HG03520 (cell line): ENCODE results near the gene UBE2C.

ENCODE experiments used
- ATAC-seq: cut with Tn5 transposase; IDR thresholded peaks from one replicate; pipeline ENCODE4 v1.9.1; 2021; ENCODE audit warnings: mild to moderate bottlenecking, moderate library complexity; ENCODE audit not compliant: unreplicated experiment

Gene UBE2C

DNA sequence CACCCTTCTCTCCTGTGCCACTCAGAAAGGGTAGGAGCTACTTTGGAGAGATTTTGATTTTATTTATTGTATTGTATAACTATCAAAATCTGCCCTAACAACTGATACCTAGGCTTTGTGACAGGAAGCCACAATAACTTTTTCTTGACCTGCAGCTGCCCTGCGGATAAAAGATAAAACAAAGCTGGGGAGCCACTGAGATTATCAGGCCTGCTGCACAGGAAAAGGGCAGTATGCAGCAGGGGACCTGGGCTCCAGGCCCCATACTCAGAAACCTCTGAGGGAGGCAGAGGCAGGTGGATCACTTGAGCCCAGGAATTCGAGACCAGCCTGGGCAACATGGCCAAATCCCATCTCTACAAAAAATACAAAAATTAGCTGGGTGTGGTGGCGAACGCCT, 20.2 kb downstream of the UBE2C start:
- no peak for ATAC-seq

DNA sequence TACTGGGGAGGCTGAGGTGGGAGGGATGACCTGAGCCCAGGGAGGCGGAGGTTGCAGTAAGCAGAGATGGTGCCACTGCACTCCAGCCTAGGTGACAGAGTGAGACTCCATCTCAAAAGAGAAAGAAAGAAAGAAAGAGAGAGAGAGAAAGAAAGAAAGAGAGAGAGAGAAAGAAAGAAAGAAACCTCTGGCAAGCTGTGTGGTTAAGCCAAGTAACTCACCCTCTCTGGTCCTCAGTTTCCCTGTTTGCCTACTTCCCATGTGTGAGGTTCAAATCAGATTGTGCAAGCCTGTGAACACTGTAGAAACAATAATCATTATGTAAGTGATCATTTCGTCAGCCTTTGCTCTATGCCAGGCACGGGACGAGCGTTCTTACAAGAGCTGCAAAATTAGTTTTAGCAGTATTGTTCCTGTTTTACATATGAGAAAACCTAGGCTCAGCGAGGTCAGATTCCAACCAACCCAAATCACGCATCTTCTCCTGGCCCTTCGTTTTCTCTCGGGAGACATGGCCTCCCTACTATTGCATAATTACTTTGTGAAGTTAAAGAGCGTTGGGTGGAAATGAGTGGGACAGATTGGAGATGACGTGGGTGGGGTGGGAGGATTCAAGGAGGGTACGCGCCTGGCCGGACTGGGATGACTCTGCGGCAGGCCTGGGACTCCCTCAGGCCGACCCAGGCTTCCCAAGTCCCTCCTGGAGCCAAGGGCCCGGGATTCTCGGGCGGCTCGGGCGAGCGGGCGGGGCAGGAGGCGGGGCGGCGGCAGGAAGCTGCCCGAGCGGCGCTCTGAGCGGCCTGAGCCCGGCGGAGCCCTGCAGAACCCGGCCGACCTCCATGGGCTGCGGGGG, 20.8 kb downstream of the UBE2C start, which contains the start of gene SNX21:
SNX21 (plus strand) TSS at position 770 of the 853 bp plus-strand sequence. CDS start 121 bp downstream, outside the sequence.
- ATAC-seq = no peak

GRCh38 chr20:45833883-45834796, 21.7 kb downstream of the UBE2C start:
- no peak for ATAC-seq

- ATAC-seq = no peak
Observed at GRCh38 chr20:45834797-45835161, 22.3 kb downstream of the UBE2C start.

- ATAC-seq = no peak
Observed at GRCh38 chr20:45835329-45835765, 22.9 kb downstream of the UBE2C start.

DNA sequence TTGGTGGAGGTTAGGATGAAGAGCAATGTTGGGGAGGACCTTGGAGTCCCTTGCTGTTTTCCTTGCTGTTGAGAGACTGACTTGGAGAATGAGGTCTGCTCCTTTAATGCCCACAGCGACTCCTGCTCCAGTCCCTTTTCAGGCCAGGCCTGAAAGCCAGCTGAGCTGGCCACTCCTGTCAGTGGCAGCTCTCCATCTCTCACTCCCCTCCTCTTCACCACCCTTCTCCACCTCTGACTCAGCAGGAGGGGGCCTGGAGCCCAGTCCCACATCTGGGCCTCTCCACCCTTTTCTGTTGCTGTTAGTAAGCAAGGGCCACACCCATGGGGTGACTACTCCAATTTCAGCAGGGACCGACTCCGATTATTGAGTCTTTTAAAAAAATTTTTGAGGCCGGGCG, 23.4 kb downstream of the UBE2C start:
- no peak for ATAC-seq

GRCh38 chr20:45836841-45837240, 24.4 kb downstream of the UBE2C start:
- ATAC-seq = no peak

DNA sequence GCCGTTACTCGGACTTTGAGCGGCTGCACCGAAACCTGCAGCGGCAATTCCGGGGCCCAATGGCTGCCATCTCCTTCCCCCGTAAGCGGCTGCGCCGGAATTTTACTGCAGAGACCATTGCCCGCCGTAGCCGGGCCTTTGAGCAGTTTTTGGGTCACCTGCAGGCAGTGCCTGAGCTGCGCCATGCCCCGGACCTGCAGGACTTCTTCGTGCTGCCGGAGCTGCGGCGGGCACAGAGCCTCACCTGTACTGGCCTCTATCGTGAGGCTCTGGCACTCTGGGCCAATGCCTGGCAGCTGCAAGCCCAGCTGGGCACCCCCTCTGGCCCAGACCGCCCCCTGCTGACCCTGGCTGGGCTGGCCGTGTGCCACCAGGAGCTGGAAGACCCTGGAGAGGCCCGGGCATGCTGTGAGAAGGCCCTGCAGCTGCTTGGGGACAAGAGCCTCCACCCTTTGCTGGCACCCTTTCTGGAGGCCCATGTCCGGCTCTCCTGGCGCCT, 28.3 kb downstream of the UBE2C start:
- ATAC-seq = no peak

GRCh38 chr20:45841407-45842129, 29.1 kb downstream of the UBE2C start:
- ATAC-seq = no peak

GRCh38 chr20:45842169-45842812, 29.8 kb downstream of the UBE2C start:
- ATAC-seq = no peak

GRCh38 chr20:45843506-45843905, 31.1 kb downstream of the UBE2C start:
- no peak for ATAC-seq

- no peak for ATAC-seq
Observed at GRCh38 chr20:45845452-45845851, 33.0 kb downstream of the UBE2C start.

DNA sequence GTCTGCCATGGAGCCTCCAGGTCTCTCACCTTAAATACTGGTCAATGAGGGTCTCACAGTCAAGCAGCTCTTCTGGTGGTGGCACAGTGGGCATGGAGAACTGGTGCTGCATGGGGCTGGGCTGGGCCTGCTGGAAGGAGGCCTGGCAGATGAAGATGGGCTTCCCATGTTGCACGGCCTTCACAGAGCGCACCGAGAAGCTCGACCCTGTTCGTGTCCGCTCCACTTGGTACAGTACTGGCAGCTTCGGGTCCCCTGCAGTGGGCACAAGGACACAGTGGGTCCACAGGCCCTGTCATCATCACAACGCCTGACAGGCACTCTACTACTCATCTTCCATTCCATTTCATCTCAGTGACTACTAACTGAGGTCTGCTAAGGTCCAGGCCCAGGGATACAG, 36.0 kb downstream of the UBE2C start:
- ATAC-seq = no peak

DNA sequence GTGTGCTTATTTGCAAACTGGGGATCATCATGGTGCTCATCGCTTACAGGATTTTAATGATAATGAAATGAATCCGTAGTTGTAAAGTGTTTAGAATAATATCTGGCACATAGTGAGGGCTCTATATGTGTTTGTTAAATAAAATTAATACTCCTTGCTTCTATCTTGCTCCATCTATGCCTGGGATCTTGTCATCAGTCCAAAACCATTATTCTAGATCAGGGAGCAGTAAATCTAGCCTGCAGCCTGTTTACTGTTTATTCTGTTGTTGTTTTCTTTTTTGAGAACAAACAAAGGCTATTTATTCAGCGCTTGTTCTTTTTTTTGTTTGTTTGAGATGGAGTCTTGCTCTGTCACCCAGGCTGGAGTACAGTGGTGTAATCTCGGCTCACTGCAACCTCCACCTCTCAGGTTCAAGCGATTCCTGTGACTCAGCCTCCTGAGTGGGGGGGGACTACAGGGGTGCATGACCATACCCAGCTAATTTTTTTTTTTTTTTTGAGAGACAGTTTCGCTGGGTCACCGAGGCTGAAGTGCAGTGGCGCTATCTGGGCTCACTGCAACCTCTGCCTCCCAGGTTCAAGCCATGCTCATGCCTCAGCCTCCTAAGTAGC, 36.6 kb downstream of the UBE2C start:
- no peak for ATAC-seq

DNA sequence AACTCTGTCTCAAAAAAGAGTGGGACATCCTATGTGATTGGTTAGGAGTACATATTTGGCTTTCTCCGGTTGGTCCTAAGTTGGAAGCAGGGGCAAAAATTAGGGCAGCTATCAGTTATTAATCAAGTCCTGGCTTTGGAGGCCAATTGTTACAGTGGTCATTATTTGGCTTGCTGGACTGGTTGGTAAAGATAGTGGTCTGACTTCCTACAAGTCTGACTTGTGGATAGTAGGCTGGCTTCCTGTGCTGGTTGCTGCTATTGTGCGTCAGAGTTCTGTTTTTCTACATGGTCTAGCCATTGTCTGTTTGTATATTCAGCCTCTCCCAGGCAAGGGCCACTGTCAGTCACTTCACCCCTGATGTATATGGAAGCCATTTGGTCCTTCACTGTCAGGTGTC, 37.8 kb downstream of the UBE2C start:
- ATAC-seq = no peak

- no peak for ATAC-seq
Observed at GRCh38 chr20:45850926-45851325, 38.5 kb downstream of the UBE2C start.

DNA sequence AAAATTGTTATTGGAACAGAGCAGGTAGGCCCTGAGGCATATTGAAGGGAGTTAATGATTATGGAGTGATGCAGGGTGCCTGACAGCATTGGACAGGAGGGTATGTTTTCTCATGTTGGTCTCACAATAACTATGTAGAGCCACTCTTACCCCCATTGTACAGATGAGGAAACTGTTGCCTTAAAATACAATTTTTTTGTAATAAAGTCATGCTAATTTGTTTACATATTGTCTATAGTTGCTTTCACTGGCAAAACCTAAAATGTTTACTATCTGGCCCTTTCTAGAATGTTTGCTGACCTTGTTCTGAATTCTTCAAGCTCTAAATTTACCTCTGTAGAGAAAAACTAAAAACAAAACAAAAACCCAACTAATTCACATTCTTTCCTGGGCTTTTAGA, 39.1 kb downstream of the UBE2C start:
- ATAC-seq = no peak

DNA sequence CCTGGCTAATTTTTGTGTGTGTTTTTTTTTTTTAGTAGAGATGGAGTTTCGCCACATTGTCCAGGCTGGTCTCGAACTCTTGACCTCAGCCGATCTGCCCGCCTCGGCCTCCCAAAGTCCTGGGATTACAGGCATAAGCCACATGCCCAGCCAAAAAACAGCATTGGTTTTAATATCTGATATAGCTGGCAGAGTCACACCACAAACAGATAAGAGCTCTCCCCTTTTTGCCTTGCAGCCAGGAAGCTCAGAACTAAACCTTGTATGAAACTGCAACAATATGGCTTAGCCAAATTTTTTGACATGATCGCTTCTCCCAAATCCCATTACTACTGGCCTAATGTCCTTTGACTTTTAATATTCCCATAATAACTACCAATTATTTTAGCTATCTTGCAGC, 39.9 kb downstream of the UBE2C start:
- ATAC-seq = no peak

DNA sequence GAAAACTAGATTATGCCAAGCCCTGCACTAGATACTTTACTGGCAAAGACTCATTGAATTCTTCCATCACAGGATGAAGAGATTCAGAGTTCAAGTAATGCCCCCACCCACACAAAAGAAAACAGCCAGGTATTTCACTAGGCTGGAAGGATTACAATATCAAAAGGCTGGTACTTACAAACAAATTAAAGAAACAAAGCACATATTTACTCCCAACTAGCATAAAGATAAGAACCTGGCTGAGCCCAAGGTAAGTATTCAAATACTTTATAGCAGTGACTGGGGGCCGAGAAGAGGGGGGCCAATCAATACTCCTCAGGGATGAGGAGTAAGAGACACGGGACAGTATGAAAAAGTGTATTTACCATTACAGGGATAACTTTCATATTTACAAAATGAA, 41.0 kb downstream of the UBE2C start:
- no peak for ATAC-seq
